Suprapubic skin (tissue), 4 donors: ENCODE measurements around the gene INTS6.

ENCODE experiments used
- CTCF ChIP-seq, 2 donors: fragments of 200-600 bp in 1 of 2; fragments of 450-650 bp in 1 of 2; sonication (generic) in 1 of 2; IDR thresholded peaks; one replicate each; pipeline ENCODE4 v1.5.1; 2016 to 2019; ENCODE audit warnings: antibody characterized with exemption in 2 of 2, mild to moderate bottlenecking in 1 of 2, moderate library complexity in 1 of 2
- EP300 ChIP-seq: sonication (generic); formaldehyde crosslinking; IDR thresholded peaks from one replicate; pipeline ENCODE4 v1.6.1; 2017; ENCODE audit warnings: antibody characterized with exemption
- POLR2A ChIP-seq, 2 donors: fragments of 450-650 bp; IDR thresholded peaks; one replicate each; pipeline ENCODE4 v1.6.1; 2017; ENCODE audit warnings: antibody characterized with exemption in 2 of 2, mild to moderate bottlenecking in 2 of 2, moderate library complexity in 2 of 2
- POLR2AphosphoS5 ChIP-seq, 3 donors: sonication (generic); formaldehyde crosslinking; IDR thresholded peaks; one replicate each; pipeline ENCODE4 v1.6.1; 2017; ENCODE audit warnings: antibody characterized with exemption in 3 of 3

DNA sequence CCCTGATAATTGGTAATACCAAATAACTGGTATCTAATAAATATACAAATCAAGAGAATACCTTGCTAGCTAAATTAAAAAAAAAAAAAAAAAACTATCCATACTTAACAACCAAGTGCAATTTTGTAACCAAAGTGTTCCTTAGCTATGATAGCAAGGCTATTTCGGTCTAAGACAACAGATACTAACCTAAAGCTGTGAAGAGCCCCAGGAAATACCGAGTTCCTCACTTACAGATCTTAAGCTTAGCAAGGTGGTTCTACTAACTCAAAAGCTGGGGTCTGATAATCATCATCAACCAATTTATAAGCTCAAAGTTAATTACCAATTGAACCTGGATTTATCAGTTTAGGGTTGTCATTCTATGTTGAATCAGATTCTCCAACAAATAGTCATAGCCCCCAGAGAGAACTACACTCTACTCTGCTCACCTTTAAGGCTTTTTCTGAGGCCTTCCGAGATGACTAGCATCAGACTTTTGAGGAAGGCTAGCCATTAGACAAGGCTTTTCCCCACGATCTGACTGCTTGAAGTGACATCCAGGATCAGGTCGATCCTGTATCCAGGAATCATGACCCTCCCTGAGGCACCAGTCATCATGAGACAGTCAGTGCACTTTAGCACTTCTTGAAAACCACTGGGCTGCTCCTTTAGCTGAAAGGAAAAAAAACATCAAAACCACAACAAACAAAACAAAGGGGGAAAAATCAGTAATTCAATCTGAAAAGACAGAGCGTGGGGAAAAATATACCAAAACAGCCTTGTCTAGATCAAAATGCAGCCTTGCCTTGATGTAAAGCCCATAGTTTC, 31.9 kb downstream of the INTS6 start:
- TF ChIP-seq EP300 (no peak), CTCF (IDR thresholded peaks at IDR 0.05) (no peak), POLR2A (IDR thresholded peaks at IDR 0.05) (no peak), POLR2AphosphoS5 (IDR thresholded peaks at IDR 0.05) (no peak)
